Measurements from ENCODE around the gene DGKA.

GRCh38 chr12:55996715-55997534 lies 66.0 kb downstream of the DGKA start, which contains the start of gene SUOX:
- no peak for TF ChIP-seq CTCF (IDR thresholded peaks at IDR 0.05)
- peak in 1 of 3 donors; percentile 30 for TF ChIP-seq POLR2AphosphoS5 (IDR thresholded peaks at IDR 0.05)
- TF ChIP-seq EP300 (IDR thresholded peaks at IDR 0.05): no peak

Measured in suprapubic skin (tissue), 4 donors.